Measurements from ENCODE around the gene RASL11A. TPM values are rescaled to one million over a fixed set of nuclear protein-coding genes. Genes with fewer than 3 reads are reported as not detected.
"Not testable (repeated sequence)": the region's sequence is repeated elsewhere in the genome, so short reads cannot be mapped to it uniquely, and the experiment has no call there.

Gene RASL11A
- total RNA-seq, 6 donors from 2014 or later = 11.5 to 28.4 (median 17.0) TPM

GRCh38 chr13:27295096-27295495, 24.5 kb downstream of the RASL11A start:
- Histone ChIP-seq H3K27me3 (no peaks in the 10 kb centered on the region), H3K36me3 (no peaks in the 10 kb centered on the region), H3K4me3 (no peak overlapping the region), H3K9me3 (no peaks in the 10 kb centered on the region), H3K4me1 (no peaks in the 10 kb centered on the region), H3K27ac (no peak overlapping the region)
- ATAC-seq (ENCODE audit: low FRiP score in 2 of 2) = no peak
- TF ChIP-seq, protein P1, sequence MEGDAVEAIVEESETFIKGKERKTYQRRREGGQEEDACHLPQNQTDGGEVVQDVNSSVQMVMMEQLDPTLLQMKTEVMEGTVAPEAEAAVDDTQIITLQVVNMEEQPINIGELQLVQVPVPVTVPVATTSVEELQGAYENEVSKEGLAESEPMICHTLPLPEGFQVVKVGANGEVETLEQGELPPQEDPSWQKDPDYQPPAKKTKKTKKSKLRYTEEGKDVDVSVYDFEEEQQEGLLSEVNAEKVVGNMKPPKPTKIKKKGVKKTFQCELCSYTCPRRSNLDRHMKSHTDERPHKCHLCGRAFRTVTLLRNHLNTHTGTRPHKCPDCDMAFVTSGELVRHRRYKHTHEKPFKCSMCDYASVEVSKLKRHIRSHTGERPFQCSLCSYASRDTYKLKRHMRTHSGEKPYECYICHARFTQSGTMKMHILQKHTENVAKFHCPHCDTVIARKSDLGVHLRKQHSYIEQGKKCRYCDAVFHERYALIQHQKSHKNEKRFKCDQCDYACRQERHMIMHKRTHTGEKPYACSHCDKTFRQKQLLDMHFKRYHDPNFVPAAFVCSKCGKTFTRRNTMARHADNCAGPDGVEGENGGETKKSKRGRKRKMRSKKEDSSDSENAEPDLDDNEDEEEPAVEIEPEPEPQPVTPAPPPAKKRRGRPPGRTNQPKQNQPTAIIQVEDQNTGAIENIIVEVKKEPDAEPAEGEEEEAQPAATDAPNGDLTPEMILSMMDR (IDR thresholded peaks at IDR 0.05) = no peak
- TF ChIP-seq EP300 (IDR thresholded peaks at IDR 0.05) = no peak
- no peak for TF ChIP-seq POLR2AphosphoS5 (IDR thresholded peaks at IDR 0.05)
- no peak for TF ChIP-seq POLR2A (IDR thresholded peaks at IDR 0.05)
- WGBS, 2 donors = 89 to 91% methylated on average over 7 of the region's 7 CpGs
- DNase-seq = no peak

DNA sequence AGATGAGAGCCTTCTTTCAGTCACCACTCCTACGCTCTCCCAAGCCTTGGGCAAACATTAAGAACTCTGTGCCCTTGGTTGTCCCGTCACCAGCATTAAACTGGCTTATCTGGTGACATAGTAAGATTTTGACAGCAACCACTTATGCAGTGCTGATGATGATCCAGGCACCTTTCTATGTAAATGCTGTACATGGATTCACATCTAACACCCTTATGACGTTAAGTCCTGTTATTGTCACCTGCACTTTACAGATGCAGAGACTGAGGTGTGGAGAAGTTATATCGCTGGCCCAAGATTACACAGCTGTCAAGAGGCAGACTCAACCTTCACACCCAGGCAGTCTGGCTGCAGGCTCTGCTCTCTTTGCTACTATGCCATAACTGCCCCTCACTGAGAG, 25.0 kb downstream of the RASL11A start:
- no peaks in the 10 kb centered on the region for H3K9me3 ChIP-seq
- no peak overlapping the region for H3K4me3 ChIP-seq
- no peaks in the 10 kb centered on the region for H3K4me1 ChIP-seq
- no peak overlapping the region for H3K27ac ChIP-seq
- 88 to 95% methylated on average over 4 of the region's 4 CpGs for WGBS, 2 donors
- TF ChIP-seq EP300 (IDR thresholded peaks at IDR 0.05) (no peak), POLR2AphosphoS5 (IDR thresholded peaks at IDR 0.05) (no peak), POLR2A (IDR thresholded peaks at IDR 0.05) (no peak)
- TF ChIP-seq, protein P1 (IDR thresholded peaks at IDR 0.05) = no peak
- no peaks in the 10 kb centered on the region for H3K36me3 ChIP-seq
- DNase-seq (no peak), ATAC-seq (ENCODE audit: low FRiP score in 2 of 2) (no peak)
- H3K27me3 ChIP-seq = no peaks in the 10 kb centered on the region

GRCh38 chr13:27296496-27296895, 25.9 kb downstream of the RASL11A start:
- no peak for DNase-seq
- no peak for ATAC-seq (ENCODE audit: low FRiP score in 2 of 2)
- H3K27me3 ChIP-seq = no peaks in the 10 kb centered on the region
- no peaks in the 10 kb centered on the region for H3K4me1 ChIP-seq
- no peak overlapping the region for H3K27ac ChIP-seq
- no peak overlapping the region for H3K4me3 ChIP-seq
- no peaks in the 10 kb centered on the region for H3K9me3 ChIP-seq
- WGBS, 2 donors = 92 to 97% methylated on average over 6 to 8 of the region's 8 CpGs
- no peak for TF ChIP-seq POLR2AphosphoS5 (IDR thresholded peaks at IDR 0.05)
- H3K36me3 ChIP-seq = no peaks in the 10 kb centered on the region

DNA sequence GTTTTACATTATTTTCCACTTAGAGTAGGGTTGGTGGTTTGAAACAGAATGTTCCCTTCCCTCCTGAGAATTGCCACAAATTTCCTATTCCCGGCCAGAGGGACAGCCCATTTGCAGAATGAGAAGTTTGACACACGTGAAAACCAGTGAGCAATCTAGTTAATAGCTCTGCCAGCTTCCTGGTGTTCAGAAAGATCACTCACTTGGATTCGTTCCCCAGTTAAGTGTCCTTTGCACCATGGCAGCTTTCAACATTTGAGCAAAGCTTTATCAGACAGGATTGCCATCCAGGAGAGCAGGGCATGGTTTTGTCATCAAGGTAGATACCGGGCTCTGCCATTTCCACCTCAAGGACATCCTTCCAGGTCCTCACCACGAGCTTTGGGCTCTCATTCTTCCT, 28.2 kb downstream of the RASL11A start:
- Histone ChIP-seq H3K4me3 (no peak overlapping the region), H3K27ac (no peak overlapping the region), H3K4me1 (no peaks in the 10 kb centered on the region), H3K9me3 (no peaks in the 10 kb centered on the region), H3K27me3 (no peaks in the 10 kb centered on the region), H3K36me3 (no peaks in the 10 kb centered on the region)
- 49 to 60% methylated on average over 5 of the region's 5 CpGs for WGBS, 2 donors
- DNase-seq (peak in 1 of 2 donors; percentile 25), ATAC-seq (ENCODE audit: low FRiP score in 2 of 2) (no peak)
- TF ChIP-seq, protein P1 (IDR thresholded peaks at IDR 0.05) = no peak
- no peak for TF ChIP-seq POLR2AphosphoS5 (IDR thresholded peaks at IDR 0.05)
- no peak for TF ChIP-seq POLR2A (IDR thresholded peaks at IDR 0.05)
- no peak for TF ChIP-seq EP300 (IDR thresholded peaks at IDR 0.05)

GRCh38 chr13:27300406-27300805, 29.8 kb downstream of the RASL11A start:
- H3K9me3 ChIP-seq; H3K36me3 ChIP-seq; H3K27me3 ChIP-seq; H3K4me3 ChIP-seq; DNase-seq; H3K27ac ChIP-seq; ATAC-seq (ENCODE audit: low FRiP score in 2 of 2); H3K4me1 ChIP-seq: not testable (repeated sequence)
- WGBS, 2 donors = 86 to 94% methylated on average over 7 of the region's 7 CpGs

DNA sequence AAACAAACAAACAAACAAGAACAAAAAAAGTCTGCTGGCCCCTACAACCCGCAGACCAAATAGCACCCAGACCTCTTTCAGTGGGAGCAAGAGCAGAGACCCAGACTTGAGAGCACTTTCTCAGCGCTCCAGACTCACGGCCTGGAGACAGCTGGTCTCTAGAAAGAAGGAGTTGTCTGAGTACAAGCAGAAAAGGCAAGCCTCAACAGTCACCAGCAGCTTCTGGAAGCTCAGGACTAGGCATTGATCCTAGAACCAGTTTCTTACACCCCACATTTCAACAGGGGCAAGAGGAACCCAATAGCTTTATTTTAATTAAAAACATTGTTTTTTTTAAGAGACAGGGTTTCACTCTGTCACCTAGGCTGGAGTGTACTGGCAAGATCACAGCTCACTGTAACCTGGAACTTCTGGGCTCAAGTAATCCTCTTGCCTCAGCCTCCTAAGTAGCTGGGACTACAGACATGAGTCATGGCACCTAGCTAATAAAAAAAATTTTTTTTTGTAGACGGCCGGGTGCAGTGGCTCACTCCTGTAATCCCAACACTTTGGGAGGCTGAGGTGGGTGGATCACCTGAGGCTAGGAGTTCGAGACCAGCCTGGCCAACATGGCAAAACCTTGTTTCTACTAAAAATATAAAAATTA, 30.4 kb downstream of the RASL11A start:
- H3K4me1 ChIP-seq = no peaks in the 10 kb centered on the region
- no peak for TF ChIP-seq POLR2A (IDR thresholded peaks at IDR 0.05)
- no peak for TF ChIP-seq POLR2AphosphoS5 (IDR thresholded peaks at IDR 0.05)
- no peak for TF ChIP-seq EP300 (IDR thresholded peaks at IDR 0.05)
- TF ChIP-seq, protein P1 (IDR thresholded peaks at IDR 0.05) = no peak
- H3K27me3 ChIP-seq = no peaks in the 10 kb centered on the region
- H3K36me3 ChIP-seq = no peaks in the 10 kb centered on the region
- no peaks in the 10 kb centered on the region for H3K9me3 ChIP-seq
- DNase-seq (no peak), ATAC-seq (ENCODE audit: low FRiP score in 2 of 2) (no peak)
- no peak overlapping the region for H3K27ac ChIP-seq
- H3K4me3 ChIP-seq = no peak overlapping the region
- 82 to 85% methylated on average over 6 of the region's 6 CpGs for WGBS, 2 donors
